ENCODE data around the gene UBE3D. TPM values are rescaled to one million over a fixed set of nuclear protein-coding genes. Genes with fewer than 3 reads are reported as not detected.

The UBE3D gene
- total and polyA plus RNA-seq, 2 of the 8 experiments (the other 6 are each of a cell fraction or from before 2014, with no cell fraction given), result 5.7 to 16.3 TPM

DNA sequence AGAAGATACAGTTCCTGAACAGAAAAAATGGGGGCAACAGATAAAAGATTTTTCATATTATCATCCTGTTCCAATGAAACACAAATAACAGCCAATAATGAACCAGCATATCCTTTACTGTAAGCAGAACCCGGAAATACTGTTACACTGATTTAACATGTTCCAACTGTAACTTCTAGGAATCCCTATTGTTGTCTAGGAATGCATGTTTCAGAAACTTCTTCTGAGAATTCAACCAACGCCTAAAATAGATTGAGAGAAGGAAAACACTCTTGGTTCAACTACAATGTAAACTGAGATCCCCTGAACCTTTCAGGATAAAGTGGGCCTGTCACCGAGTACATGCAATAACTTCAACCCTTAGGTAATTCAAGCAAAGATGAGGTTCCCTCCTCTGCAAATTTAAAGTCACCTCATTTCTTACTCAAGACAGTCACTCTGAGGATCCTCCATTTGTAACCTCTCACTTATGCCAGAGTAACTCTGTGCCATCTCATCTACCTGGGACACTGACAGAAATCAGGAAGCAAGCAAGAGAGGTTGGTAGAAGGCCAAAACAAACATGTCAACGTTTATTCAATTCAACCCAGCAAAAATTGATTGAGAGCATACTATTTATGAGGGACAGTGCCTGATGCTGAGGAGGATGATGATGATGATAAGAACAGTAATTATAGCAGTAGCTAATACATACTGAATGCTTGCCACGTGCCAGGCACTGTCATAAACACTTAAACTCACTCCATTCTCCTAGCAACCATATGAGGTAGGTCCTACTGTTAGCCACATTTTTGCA, 14.1 kb downstream of the UBE3D start:
- Histone ChIP-seq H2BK120ac (replicated peaks; ENCODE audit: low read depth, low read length) (no peak overlapping the region), H3K4me1 (replicated peaks in 1 of 4; ENCODE audit: control insufficient read depth in 3 of 4, insufficient read depth in 4 of 4, low read length in 3 of 4) (peaks cover 0 to 6% (median 1%) of the 10 kb centered on the region in 4 experiments; a peak in 3 of 7 replicates), H3K79me2 (ENCODE audit: control insufficient read depth in 1 of 2, insufficient read depth in 2 of 2, low read length in 2 of 2) (peaks cover 0 to 18% of the 10 kb centered on the region in 2 experiments; a peak in 2 of 4 replicates), H3K4me2 (ENCODE audit: insufficient read depth in 1 of 2, low read depth in 2 of 2, low read length in 2 of 2) (no peak overlapping the region), H3K23ac (ENCODE audit: insufficient read length) (no peak overlapping the region), H4K20me1 (replicated peaks in 1 of 2; ENCODE audit: control insufficient read depth in 1 of 2, insufficient read depth in 2 of 2, low read length in 2 of 2) (peaks cover 0 to 3% of the 10 kb centered on the region in 2 experiments), H2BK5ac (ENCODE audit: low read depth, low read length) (no peak overlapping the region), H3K27ac (ENCODE audit: low read depth, low read length) (no peak overlapping the region), H4K5ac (ENCODE audit: insufficient read length, low read depth, low read length) (no peak overlapping the region), H3K23me2 (ENCODE audit: low read depth, low read length) (no peaks in the 10 kb centered on the region), H3K56ac (replicated peaks; ENCODE audit: insufficient read length, low read depth, low read length) (no peak overlapping the region), H3K14ac (ENCODE audit: insufficient read length) (no peak overlapping the region), H4K91ac (replicated peaks; ENCODE audit: insufficient read length, low read length) (no peak overlapping the region), H3K9ac (replicated peaks in 1 of 4; ENCODE audit: extremely low read depth in 1 of 4, low read depth in 3 of 4, low read length in 3 of 4) (no peak overlapping the region), H3K9me3 (ENCODE audit: insufficient read depth in 2 of 2, low read depth in 1 of 2, low read length in 1 of 2) (no peaks in the 10 kb centered on the region), H2BK15ac (ENCODE audit: low read length) (no peak overlapping the region), H3K36me3 (ENCODE audit: control insufficient read depth in 2 of 4, insufficient read depth in 4 of 4, low read length in 3 of 4) (peaks cover 7 to 15% (median 10%) of the 10 kb centered on the region in 4 experiments; a peak in 6 of 8 replicates), H2AFZ (ENCODE audit: low read length) (no peak overlapping the region), H3K4ac (replicated peaks; ENCODE audit: insufficient read length, low read depth, low read length) (no peak overlapping the region), H2AK5ac (ENCODE audit: low read depth, low read length) (no peak overlapping the region), H2BK20ac (ENCODE audit: low read length) (no peak overlapping the region), H4K8ac (ENCODE audit: extremely low read depth, insufficient read depth, low read length) (no peak overlapping the region), H3K4me3 (ENCODE audit: extremely low read depth in 1 of 4, insufficient read depth in 2 of 4, low read depth in 3 of 4, low read length in 4 of 4) (no peak overlapping the region), H2BK12ac (ENCODE audit: low read depth, low read length) (no peak overlapping the region), H3K18ac (ENCODE audit: extremely low read depth, low read length) (no peak overlapping the region), H3K79me1 (ENCODE audit: low read depth, low read length) (peaks cover 5% of the 10 kb centered on the region), H3K27me3 (replicated peaks in 1 of 4; ENCODE audit: control insufficient read depth in 3 of 4, extremely low read depth in 1 of 4, insufficient read depth in 3 of 4, low read length in 3 of 4) (no peaks in the 10 kb centered on the region)
- ChIA-PET POLR2A (ENCODE audit: partially characterized antibody) (no interaction called here), CTCF (ENCODE audit: partially characterized antibody) (interaction anchor here (0.6 to 3.9 kb wide), 3 partner anchors 151 to 780 kb away, joined by 3 to 30 read pairs (median 3); no protein-coding TSS in a partner anchor)
- FAIRE-seq (no peak), DNase-seq (ENCODE audit: low read depth in 1 of 2, low spot score in 2 of 2) (no peak)
- WGBS, 2 experiments (ENCODE audit: extremely low coverage in 1 of 2, insufficient coverage in 1 of 2, insufficient read length in 1 of 2, insufficient replicate concordance in 2 of 2, low coverage in 1 of 2, low lambda C conversion rate in 2 of 2, missing lambda C conversion rate in 1 of 2), result 86% methylated on average over 5 of the region's 5 CpGs; no CpG with 5 or more reads in 1 of the 2 experiments
- no peak for TF ChIP-seq TAF1 (IDR thresholded peaks at IDR 0.05; ENCODE audit: low read depth, low read length)
- TF ChIP-seq CREB1 (IDR thresholded peaks at IDR 0.05), result no peak
- TF ChIP-seq YY1 (IDR thresholded peaks at IDR 0.05; ENCODE audit: low read depth, low read length), result no peak
- no peak for TF ChIP-seq MAFK (IDR thresholded peaks at IDR 0.05; ENCODE audit: low read depth, low read length)
- TF ChIP-seq RAD21 (IDR thresholded peaks at IDR 0.05 in 1 of 2, conservative IDR thresholded peaks at IDR 0.05 in 1 of 2; ENCODE audit: low read depth in 2 of 2, low read length in 2 of 2), result no peak
- TF ChIP-seq TBP (IDR thresholded peaks at IDR 0.05; ENCODE audit: low read depth, low read length), result no peak
- no peak for TF ChIP-seq SP4 (IDR thresholded peaks at IDR 0.05; ENCODE audit: low read length)
- no peak for TF ChIP-seq TCF12 (IDR thresholded peaks at IDR 0.05; ENCODE audit: low read depth, low read length)
- no peak for TF ChIP-seq CTBP2 (IDR thresholded peaks at IDR 0.05; ENCODE audit: borderline replicate concordance, insufficient read depth, insufficient read length, low read length)
- TF ChIP-seq GTF2F1 (IDR thresholded peaks at IDR 0.05; ENCODE audit: borderline replicate concordance, low read depth, low read length), result no peak
- TF ChIP-seq RNF2 (IDR thresholded peaks at IDR 0.05; ENCODE audit: borderline replicate concordance, low read depth, low read length, missing control alignments, poor library complexity, severe bottlenecking), result no peak
- no peak for TF ChIP-seq POLR2A (IDR thresholded peaks at IDR 0.05; ENCODE audit: control extremely low read depth in 1 of 2, low read depth in 2 of 2, low read length in 2 of 2)
- TF ChIP-seq EZH2 (IDR thresholded peaks at IDR 0.05; ENCODE audit: low read depth, low read length, severe bottlenecking), result no peak

Data from H1 (cell line).